Measurements from ENCODE around the gene PRC1. TPM values are rescaled to one million over a fixed set of nuclear protein-coding genes. Genes with fewer than 3 reads are reported as not detected.

Gene PRC1
- total and polyA plus RNA-seq, 3 donors from 2014 or later, result 74.3 to 111 (median 104) TPM

DNA sequence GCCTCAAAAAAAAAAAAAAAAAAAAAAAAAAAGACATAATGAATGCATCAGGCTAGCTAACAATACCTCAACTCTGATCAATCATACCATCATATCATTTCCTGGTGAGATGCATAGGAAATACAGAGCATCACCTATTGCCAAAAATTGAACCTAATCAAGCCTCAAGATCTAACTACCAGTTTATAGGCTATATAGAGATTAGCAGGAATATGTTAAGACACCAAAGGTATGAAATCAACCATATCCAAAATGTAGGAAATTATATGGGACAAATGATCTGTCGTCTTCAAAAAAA, 28.4 kb upstream of the PRC1 start:
- WGBS, 2 donors, result 11 to 17% methylated on average over 1 of the region's 1 CpG
- H3K4me3 ChIP-seq, result peak overlapping the region; percentile 74 to 90

DNA sequence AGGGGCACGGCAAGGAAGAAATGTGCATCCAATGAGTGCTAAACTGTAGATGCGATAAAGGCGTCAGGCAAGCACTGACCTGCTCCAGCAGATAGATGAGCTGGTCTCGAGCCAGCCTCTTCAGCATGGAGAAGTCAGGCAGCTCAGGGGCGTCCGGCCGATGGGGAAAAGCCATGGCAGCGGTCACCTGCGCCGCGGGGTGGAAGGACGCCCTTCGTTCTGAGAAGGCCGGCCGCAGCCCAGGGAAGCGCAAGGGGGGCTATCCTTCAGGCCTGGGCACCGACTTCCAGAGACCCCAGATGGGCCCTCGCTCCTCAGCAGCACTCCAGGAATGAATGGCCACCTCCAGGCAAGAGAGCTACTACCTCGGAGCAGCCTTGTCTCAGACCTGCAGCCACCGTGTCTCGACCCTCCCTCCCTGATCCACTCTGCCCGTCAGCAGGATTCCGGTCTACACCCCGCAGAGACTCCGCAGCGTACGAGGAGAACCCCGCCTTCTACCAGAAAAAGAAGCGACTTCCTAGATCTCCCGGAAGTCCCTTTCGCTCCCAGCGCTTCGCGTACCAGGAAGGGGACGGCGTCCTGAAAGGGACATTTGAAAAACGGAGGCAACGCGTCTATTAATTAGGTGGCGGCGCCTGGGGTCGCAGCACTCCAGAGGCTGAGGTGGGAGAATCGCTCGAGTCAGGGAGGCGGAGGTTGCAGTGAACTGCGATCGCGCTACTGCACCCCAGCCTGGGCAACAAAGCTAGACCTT, 27.9 kb upstream of the PRC1 start, which contains the start of gene VPS33B:
Gene VPS33B, minus strand, starts transcription at position 520 of the 757 bp plus-strand sequence. Its CDS starts 345 bp downstream, at position 175.
- TF ChIP-seq, protein P1, sequence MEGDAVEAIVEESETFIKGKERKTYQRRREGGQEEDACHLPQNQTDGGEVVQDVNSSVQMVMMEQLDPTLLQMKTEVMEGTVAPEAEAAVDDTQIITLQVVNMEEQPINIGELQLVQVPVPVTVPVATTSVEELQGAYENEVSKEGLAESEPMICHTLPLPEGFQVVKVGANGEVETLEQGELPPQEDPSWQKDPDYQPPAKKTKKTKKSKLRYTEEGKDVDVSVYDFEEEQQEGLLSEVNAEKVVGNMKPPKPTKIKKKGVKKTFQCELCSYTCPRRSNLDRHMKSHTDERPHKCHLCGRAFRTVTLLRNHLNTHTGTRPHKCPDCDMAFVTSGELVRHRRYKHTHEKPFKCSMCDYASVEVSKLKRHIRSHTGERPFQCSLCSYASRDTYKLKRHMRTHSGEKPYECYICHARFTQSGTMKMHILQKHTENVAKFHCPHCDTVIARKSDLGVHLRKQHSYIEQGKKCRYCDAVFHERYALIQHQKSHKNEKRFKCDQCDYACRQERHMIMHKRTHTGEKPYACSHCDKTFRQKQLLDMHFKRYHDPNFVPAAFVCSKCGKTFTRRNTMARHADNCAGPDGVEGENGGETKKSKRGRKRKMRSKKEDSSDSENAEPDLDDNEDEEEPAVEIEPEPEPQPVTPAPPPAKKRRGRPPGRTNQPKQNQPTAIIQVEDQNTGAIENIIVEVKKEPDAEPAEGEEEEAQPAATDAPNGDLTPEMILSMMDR (IDR thresholded peaks at IDR 0.05), result no peak
- intact Hi-C loops (cut with DNase I; ENCODE audit: low total_unique reads), result no loop called here
- Histone ChIP-seq H3K4me1 (peaks cover 12% of the 10 kb centered on the region), H3K27me3 (no peaks in the 10 kb centered on the region), H3K9me3 (no peaks in the 10 kb centered on the region), H3K4me3 (peak within 1 kb of the TSS; percentile 74 to 90), H3K27ac (peak within 1 kb of the TSS; percentile 2 to 51), H3K36me3 (ENCODE audit: low read depth, missing control alignments) (no peaks in the 10 kb centered on the region)
- DNase-seq, result peak; percentile 94
- 1% methylated on average over 24 to 42 of the region's 48 CpGs for WGBS, 2 donors

More for the DNA sequence above, 28.4 kb upstream of the PRC1 start:
- intact Hi-C loops (cut with DNase I; ENCODE audit: low total_unique reads), result no loop called here
- Histone ChIP-seq H3K27me3 (no peaks in the 10 kb centered on the region), H3K36me3 (ENCODE audit: low read depth, missing control alignments) (no peaks in the 10 kb centered on the region), H3K4me1 (peaks cover 12% of the 10 kb centered on the region), H3K9me3 (no peaks in the 10 kb centered on the region), H3K27ac (peak overlapping the region; percentile 2 to 51)
- TF ChIP-seq, protein P1 (IDR thresholded peaks at IDR 0.05), result no peak
- no peak for TF ChIP-seq POLR2A (IDR thresholded peaks at IDR 0.05)
- no peak for DNase-seq

DNA sequence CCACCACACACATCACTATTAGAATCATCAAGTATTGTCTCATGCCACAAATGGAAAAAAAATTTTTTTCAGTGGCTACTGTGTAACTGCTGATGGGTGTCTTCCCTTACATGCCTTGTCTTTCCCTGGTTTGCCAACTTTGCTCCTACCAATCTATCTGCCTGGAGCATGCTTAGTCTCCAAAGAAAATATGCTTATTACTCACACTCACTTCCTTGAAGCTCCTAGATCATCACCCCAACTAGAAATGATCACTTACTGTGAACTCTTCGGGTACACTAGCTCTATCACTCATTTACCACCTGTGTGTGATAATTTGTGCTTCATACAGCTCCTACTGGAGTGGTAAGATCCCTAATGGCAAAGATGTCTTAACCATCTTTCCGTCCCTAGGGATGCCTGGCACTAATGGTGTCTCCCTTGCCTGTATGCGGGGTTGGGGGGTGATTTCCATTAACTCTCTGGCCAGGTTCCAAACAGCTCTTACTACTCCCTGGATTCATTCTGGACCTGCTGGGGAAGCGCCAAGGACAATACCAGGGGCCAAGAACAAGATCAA, 27.3 kb upstream of the PRC1 start:
- Histone ChIP-seq H3K36me3 (ENCODE audit: low read depth, missing control alignments) (no peaks in the 10 kb centered on the region), H3K4me1 (peaks cover 12% of the 10 kb centered on the region), H3K4me3 (peak overlapping the region; percentile 74 to 90), H3K27me3 (no peaks in the 10 kb centered on the region), H3K9me3 (no peaks in the 10 kb centered on the region), H3K27ac (peak overlapping the region in 1 of 2 donors; percentile 51)
- TF ChIP-seq POLR2A (IDR thresholded peaks at IDR 0.05), result no peak
- TF ChIP-seq, protein P1 (IDR thresholded peaks at IDR 0.05), result no peak
- 5 to 10% methylated on average over 2 to 4 of the region's 4 CpGs for WGBS, 2 donors
- intact Hi-C loops (cut with DNase I; ENCODE audit: low total_unique reads), result no loop called here
- DNase-seq, result no peak

DNA sequence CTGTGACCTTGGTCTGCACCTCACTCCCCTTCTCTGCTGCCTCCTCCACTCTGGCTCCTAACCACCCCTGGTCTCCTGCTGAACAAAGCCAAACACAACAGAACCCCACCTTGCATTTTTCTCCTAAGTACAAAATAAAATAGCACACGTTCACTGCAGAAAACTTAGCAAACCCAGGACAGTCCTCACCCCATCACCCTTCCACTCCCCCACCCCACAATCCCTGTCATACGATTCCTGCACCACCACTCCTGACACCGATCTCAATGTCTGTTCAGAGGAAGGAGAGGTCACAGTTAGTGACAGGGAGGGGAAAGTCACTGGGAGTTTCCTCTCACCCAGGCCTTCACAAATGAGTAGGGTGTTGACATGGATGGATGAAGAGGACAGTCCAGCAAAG, 23.8 kb upstream of the PRC1 start:
- Histone ChIP-seq H3K36me3 (ENCODE audit: low read depth, missing control alignments) (no peaks in the 10 kb centered on the region), H3K4me3 (no peak overlapping the region), H3K27ac (no peak overlapping the region), H3K4me1 (peaks cover 12% of the 10 kb centered on the region), H3K27me3 (no peaks in the 10 kb centered on the region), H3K9me3 (no peaks in the 10 kb centered on the region)
- intact Hi-C loops (cut with DNase I; ENCODE audit: low total_unique reads), result no loop called here
- no peak for DNase-seq
- 67 to 70% methylated on average over 3 of the region's 3 CpGs for WGBS, 2 donors
- TF ChIP-seq POLR2A (IDR thresholded peaks at IDR 0.05), result no peak
- TF ChIP-seq, protein P1 (IDR thresholded peaks at IDR 0.05), result no peak

Data from testis (tissue), 3 donors.